PFSK-1 (cell line): Measurements from ENCODE around the gene TUNAR.

Experiments
- FOXP2 ChIP-seq: optimal IDR thresholded peaks from 2 replicates; pipeline ENCODE3; 2011; ENCODE audit warnings: borderline replicate concordance, control low read depth, inconsistent platforms; ENCODE audit not compliant: insufficient read depth; ENCODE audit errors: extremely low read length, extremely low read depth
- POLR2AphosphoS5 ChIP-seq: IDR thresholded peaks from 2 replicates; pipeline ENCODE4 v1.6.1; 2012; ENCODE audit warnings: low read depth, mild to moderate bottlenecking, control low read depth, low read length, moderate library complexity
- SIN3A ChIP-seq: IDR thresholded peaks from 2 replicates; pipeline ENCODE4 v1.6.1; 2012; ENCODE audit warnings: mild to moderate bottlenecking, low read length, moderate library complexity, borderline replicate concordance; ENCODE audit not compliant: insufficient read depth
- TAF1 ChIP-seq: IDR thresholded peaks from 2 replicates; pipeline ENCODE4 v1.6.1; 2012; ENCODE audit warnings: low read length, control low read depth, borderline replicate concordance; ENCODE audit not compliant: insufficient read depth
- TF ChIP-seq, protein P1 (sequence below), 2 experiments: IDR thresholded peaks; 2 replicates each; pipeline versions ENCODE4 v1.6.1 to v1.8.0; 2011 to 2012; ENCODE audit warnings: low read depth in 2 of 2, low read length in 2 of 2, control low read depth in 1 of 2, inconsistent platforms in 1 of 2, mild to moderate bottlenecking in 1 of 2, moderate library complexity in 1 of 2; ENCODE audit not compliant: insufficient read depth in 1 of 2

The TUNAR gene

DNA sequence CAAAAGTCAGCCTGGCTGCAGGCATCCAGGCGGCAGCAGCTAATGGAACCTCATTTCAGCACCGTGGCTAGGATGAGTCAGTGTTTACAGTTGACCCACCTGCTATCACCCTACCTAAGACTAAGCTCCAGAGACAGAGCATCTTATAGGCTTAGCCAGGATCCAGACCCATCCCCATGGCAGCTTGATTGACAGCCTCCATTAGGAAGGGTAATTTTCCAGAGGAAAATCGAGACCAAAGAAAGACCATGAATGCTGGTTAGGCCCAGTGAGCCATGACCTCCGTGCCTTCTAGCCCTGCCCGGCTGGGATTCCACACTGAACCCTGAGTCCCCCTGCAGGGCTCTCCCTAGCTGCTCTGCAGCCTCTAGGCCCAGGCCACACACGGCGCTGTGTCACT lies 38.7 kb downstream of the TUNAR start:
- TF ChIP-seq, protein P1, sequence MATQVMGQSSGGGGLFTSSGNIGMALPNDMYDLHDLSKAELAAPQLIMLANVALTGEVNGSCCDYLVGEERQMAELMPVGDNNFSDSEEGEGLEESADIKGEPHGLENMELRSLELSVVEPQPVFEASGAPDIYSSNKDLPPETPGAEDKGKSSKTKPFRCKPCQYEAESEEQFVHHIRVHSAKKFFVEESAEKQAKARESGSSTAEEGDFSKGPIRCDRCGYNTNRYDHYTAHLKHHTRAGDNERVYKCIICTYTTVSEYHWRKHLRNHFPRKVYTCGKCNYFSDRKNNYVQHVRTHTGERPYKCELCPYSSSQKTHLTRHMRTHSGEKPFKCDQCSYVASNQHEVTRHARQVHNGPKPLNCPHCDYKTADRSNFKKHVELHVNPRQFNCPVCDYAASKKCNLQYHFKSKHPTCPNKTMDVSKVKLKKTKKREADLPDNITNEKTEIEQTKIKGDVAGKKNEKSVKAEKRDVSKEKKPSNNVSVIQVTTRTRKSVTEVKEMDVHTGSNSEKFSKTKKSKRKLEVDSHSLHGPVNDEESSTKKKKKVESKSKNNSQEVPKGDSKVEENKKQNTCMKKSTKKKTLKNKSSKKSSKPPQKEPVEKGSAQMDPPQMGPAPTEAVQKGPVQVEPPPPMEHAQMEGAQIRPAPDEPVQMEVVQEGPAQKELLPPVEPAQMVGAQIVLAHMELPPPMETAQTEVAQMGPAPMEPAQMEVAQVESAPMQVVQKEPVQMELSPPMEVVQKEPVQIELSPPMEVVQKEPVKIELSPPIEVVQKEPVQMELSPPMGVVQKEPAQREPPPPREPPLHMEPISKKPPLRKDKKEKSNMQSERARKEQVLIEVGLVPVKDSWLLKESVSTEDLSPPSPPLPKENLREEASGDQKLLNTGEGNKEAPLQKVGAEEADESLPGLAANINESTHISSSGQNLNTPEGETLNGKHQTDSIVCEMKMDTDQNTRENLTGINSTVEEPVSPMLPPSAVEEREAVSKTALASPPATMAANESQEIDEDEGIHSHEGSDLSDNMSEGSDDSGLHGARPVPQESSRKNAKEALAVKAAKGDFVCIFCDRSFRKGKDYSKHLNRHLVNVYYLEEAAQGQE (IDR thresholded peaks at IDR 0.05; ENCODE audit: insufficient read depth in 1 of 2, low read depth in 2 of 2, low read length in 2 of 2) = no peak
- TF ChIP-seq FOXP2 = no peak
- no peak for TF ChIP-seq POLR2AphosphoS5
- TF ChIP-seq SIN3A = no peak
- TF ChIP-seq TAF1 = no peak

DNA sequence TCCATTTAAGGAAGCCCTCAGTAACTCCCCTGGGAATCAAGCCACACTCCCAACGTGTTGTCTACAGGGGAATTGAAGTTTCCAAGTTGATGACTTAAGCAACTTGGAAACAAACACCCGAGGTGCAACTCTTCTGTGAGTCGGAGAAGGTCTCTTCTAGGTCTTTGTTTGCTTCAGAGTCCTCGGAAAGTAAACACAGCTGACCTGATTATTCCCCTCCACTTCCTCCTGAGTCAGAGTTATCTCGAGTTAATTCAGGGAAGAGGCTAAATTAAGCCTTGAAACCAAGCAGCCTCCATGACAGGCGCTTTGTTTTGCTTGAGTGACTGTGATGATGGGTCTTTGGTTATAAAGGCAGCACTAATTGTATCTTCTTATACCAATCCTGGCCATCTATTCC lies 41.8 kb downstream of the TUNAR start:
- no peak for TF ChIP-seq POLR2AphosphoS5
- no peak for TF ChIP-seq SIN3A
- TF ChIP-seq, protein P1 (IDR thresholded peaks at IDR 0.05; ENCODE audit: insufficient read depth in 1 of 2, low read depth in 2 of 2, low read length in 2 of 2) = no peak
- no peak for TF ChIP-seq FOXP2
- TF ChIP-seq TAF1 = no peak

DNA sequence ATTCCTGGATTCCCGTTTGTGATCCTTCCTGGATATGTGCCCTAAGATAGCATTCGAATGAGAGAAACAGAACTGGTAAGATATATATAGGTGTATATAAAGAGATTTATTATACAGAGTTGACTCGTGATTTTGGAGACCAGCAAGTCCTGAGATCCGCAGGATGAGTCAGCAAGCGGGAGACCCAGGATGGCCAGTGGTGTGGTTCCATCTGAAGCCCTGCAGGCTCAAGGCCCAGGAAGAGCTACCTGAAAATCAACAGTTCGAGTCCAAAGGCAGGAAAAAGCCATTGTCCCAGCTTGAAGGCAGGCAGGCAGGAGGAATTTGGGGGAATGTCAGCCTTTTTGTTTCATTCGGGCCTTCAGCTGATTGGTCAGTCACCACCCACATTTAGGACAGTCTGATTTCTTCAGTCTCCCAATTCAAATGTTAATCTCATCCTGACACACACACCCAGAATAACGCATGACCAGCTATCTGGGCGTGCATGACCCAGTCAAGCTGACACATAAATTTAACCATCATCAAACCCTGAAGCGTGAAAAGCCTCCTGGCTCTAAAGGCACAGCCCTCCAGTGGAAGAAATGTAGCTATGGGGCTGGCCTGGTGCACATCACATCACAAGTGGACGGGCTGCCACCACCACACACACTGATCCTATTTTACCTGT lies 44.3 kb downstream of the TUNAR start:
- TF ChIP-seq SIN3A = no peak
- no peak for TF ChIP-seq TAF1
- no peak for TF ChIP-seq FOXP2
- TF ChIP-seq, protein P1 (IDR thresholded peaks at IDR 0.05; ENCODE audit: insufficient read depth in 1 of 2, low read depth in 2 of 2, low read length in 2 of 2) = no peak
- no peak for TF ChIP-seq POLR2AphosphoS5

DNA sequence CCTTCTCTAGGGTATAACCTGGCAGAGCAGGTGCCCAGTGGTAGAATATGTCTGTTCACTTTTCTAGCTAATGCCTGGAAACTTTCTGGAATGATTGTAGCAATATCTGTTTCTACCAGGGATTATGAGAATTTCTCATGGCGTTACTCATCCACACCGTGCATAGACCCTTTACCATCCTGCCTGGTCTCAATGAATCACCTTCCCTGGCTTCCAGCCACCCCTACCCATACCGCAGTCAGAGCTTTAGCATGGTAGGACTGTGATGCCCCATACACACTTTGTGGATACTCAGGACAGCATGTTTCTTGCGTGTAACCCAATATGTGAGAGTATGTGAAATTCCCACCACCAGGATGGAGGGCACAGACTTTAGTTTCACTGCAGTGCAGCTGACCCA lies 45.4 kb downstream of the TUNAR start:
- TF ChIP-seq TAF1 = no peak
- no peak for TF ChIP-seq POLR2AphosphoS5
- no peak for TF ChIP-seq SIN3A
- no peak for TF ChIP-seq FOXP2
- TF ChIP-seq, protein P1 (IDR thresholded peaks at IDR 0.05; ENCODE audit: insufficient read depth in 1 of 2, low read depth in 2 of 2, low read length in 2 of 2) = no peak

DNA sequence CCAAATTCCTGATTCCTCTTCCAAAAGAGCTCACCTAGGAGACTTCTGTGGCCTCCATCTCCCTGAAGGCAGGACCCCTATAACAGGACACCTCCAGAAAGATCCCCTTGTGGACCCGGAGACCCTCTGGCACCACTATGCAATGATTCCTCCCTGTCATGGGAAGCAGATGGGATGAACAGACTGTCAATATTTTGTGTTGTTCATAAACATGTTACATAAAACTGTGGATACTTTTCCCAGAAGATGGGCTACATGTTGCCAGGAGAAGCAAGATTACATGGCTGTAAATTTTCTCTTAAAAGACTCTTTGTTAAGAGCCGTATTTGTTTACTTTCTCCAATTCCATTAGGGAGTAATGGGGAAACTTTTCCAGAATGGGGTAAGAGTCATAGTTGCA lies 52.1 kb downstream of the TUNAR start:
- TF ChIP-seq FOXP2 = no peak
- TF ChIP-seq SIN3A = no peak
- TF ChIP-seq TAF1 = no peak
- TF ChIP-seq, protein P1 (IDR thresholded peaks at IDR 0.05; ENCODE audit: insufficient read depth in 1 of 2, low read depth in 2 of 2, low read length in 2 of 2) = no peak
- TF ChIP-seq POLR2AphosphoS5 = no peak
